Esophagus squamous epithelium (tissue), 4 donors: ENCODE data around the gene CTTNBP2.

Experiments
- POLR2A ChIP-seq, 4 donors: fragments of 450-650 bp; IDR thresholded peaks; one replicate each; pipeline ENCODE4 v1.6.1; 2017; ENCODE audit warnings: antibody characterized with exemption in 4 of 4, mild to moderate bottlenecking in 4 of 4, moderate library complexity in 3 of 4
- TF ChIP-seq, protein P1 (sequence below), 6 experiments: fragments of 450-650 bp in 4 of 6; fragments of 200-600 bp in 2 of 6; sonication (generic) in 2 of 6; IDR thresholded peaks; one replicate each; pipeline ENCODE4 v1.5.1; 2016 to 2019; ENCODE audit warnings: antibody characterized with exemption in 6 of 6, mild to moderate bottlenecking in 4 of 6, moderate library complexity in 4 of 6

DNA sequence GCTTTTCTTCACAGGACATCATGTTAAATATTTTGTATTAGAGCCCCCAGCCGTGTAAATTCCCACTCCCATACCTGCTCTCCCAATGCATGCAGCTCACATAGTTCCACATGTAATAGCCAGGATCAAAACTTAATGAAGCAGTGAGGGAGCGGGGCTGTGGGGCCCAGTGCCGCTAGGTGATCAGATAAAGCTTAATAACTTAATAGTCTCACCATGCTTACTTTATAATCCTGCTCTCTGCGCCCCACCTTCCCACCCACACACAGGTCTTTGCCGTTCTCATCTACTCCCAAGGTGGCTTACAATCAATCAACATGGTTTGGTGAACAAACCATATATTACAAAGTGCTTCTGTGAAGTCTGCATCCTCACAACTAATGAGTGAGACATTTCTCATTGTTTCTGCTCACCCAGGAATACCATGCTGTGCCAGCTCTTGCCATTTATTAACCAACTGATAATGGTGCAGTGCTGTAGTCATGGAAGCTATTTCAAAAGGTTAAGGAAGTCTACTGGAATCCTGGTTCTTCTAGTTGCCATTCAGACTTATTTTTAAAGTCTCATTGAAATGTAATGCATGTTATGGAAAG, 156.4 kb downstream of the CTTNBP2 start:
- no peak for TF ChIP-seq POLR2A (IDR thresholded peaks at IDR 0.05)
- TF ChIP-seq, protein P1, sequence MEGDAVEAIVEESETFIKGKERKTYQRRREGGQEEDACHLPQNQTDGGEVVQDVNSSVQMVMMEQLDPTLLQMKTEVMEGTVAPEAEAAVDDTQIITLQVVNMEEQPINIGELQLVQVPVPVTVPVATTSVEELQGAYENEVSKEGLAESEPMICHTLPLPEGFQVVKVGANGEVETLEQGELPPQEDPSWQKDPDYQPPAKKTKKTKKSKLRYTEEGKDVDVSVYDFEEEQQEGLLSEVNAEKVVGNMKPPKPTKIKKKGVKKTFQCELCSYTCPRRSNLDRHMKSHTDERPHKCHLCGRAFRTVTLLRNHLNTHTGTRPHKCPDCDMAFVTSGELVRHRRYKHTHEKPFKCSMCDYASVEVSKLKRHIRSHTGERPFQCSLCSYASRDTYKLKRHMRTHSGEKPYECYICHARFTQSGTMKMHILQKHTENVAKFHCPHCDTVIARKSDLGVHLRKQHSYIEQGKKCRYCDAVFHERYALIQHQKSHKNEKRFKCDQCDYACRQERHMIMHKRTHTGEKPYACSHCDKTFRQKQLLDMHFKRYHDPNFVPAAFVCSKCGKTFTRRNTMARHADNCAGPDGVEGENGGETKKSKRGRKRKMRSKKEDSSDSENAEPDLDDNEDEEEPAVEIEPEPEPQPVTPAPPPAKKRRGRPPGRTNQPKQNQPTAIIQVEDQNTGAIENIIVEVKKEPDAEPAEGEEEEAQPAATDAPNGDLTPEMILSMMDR (IDR thresholded peaks at IDR 0.05) = no peak
